CD4-positive, alpha-beta T cell treated with Interleukin-17A for 4 hours (primary cell): Measurements from ENCODE around the gene RGS11.

Experiments used
- DNase-seq: peaks from one replicate; pipeline ENCODE4 v3.0.0-alpha.2; 2020; ENCODE audit warnings: mixed read lengths

RGS11 gene

DNA sequence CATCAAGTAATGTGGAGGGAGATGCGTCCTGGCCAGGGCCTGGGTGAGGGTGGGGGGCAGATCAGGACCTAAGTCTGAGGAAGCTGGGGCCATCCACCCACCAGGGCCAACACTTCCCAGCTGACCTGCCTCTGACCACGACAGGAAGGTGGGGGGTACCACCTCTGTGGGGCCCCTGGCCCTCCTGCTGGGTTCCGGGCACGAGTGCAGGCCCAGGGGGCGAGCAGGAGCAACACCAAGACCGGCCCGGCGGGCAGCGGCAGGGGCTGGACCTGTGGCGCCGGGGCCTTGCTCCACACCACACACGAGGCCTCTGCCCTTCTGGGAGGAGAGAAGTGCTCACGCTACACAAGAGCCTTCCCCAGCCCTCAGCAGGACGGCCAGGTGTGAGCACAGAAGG, 20.5 kb upstream of the RGS11 start:
- no peak for DNase-seq

DNA sequence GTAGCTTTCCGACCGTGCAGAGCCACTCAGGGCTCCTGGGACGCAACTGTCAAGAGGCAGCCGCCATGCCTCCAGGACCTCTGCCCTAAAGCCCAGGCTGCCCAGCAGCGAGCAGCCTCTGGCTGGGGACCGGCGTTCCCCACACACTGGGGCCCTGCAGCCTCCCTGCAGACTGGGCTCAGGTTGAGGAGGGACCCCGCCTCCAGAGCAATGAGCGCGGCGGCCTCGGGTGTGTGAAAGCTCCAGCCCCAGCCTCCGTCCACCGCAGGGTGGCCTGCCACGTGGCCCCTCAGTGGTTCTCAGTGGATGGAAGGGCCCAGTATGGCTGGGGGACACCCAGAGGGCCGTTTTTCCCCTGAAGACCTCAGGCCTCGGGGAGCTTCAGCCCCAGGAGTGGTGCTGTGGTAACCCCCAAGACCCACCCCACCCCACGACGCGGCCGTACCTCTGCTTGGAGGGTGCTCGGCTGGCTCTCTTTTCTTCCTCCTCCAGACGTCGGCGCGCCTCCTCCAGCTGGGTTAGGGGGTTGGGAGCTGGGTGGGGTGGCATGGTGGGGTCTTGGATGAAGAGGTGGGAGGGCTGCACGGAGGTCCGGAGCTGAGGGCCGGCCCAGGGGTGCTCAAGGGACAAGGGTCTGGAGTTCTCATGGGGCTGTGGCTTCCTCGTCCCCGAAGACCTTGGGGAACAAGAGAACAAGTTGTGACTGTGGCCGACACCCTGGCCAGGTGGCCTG, 17.5 kb upstream of the RGS11 start:
- no peak for DNase-seq

DNA sequence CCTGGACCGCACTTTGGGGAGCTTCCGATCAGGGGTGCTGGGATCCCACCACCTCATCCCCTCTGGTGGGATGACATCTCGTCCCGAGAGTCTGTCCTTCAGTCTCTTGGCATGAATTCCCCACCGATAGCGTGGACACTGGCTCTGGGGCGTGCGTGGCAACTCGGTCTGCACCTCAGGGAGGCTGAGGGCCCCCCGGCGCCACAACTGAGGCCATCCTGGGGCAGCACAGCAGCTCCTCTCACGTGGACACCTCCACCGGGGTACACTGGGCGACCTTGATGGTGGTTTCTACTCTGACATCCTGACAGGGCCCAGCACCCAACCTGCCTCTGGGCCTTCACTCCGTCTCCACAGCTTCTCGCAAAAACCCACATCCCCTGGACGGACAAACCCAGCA, 15.8 kb upstream of the RGS11 start:
- no peak for DNase-seq

DNA sequence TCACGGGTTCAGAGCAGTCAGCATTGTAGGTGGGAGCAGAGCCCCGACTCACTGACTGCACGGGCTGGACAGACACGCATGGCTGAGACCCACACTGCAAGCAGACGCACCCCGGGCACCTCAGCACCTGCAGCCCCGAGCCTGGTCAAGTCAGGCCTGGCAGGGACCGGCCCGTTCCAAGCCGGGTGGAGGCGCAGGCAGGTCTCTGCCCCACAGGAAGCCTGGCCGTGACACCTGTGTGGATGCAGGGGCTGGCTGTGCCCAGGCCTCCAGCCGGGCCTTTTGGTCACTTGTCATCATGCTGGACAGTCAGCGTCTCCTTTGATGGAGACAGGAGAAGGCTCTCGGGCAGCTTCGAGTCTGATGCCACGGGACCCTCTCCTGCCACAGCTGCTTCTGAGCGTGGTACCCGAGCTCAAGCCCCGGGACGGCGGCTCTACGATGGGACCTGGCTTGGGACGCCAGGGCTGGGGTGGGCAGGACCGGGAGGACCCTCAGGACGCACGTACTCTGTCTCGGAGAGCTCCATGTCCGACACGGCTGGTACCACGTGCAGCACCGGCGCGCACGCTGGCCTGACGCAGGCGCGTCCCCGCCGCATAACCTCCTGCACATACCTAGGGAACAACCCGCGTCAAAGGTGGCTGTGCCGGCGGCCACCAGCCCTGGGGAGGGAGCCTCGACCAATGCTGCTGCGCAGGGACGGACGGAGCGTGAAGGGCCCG, 15.1 kb upstream of the RGS11 start:
- DNase-seq: no peak

DNA sequence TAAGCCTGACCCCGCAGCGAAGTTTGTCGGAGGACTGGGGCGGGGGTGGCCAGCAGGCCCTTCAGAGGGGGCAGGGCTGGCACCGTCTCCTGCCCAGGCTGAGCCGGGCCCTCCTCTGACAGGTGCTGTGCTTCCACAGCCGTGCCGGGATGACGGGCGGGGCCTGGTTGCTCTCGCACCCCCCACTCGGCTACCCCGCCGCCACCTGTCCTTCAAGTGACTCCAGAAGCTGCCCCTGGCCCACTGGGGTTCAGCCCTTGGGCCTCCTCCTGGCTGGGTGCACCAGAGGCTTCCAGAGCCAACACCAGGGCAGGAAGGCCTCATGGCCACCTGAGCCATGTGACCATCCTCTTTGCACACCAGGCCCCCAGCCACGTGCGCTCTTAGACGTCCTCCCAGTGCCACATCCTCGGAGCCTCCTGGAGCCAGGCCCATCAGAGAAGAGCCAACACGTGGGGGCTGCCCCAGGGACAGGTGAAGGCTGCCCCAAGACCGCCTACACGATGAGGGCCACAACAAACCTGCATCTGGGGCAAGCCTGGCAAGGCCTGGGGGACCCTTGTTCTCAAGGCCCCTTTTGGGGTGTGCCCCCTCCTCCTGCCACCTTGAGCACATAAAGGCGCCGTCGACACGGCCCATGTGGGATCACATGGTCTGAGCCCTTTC, 14.4 kb upstream of the RGS11 start:
- DNase-seq: no peak

DNA sequence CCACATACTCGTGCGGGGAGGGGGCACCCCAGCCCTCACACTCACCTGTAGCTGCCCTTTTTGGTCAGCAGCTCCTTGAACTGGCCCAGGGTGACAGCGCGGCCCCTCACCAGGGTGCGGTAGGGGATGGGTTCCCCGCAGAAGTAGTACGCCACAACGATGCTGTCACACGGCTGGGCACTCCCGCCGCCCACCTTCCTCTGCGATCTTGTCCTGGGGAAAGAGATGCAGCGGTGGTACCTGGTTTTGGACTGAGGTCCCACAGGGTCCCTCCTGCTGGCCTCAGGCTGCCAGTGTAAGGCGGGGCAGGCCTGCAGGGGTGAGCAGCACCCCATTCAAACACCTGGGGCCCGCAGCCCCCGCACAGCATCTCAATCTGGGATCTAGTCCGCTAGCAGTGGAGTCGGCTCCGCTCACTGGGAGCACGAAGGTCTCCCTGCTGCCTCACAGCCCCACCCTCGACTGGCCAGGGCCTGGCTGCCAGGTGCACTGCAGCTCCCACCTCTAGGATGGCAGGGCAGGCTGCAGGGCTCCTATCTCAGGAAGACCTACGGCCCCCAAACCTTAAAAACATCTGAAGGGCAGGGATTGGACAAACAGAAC, 13.8 kb upstream of the RGS11 start:
- no peak for DNase-seq

DNA sequence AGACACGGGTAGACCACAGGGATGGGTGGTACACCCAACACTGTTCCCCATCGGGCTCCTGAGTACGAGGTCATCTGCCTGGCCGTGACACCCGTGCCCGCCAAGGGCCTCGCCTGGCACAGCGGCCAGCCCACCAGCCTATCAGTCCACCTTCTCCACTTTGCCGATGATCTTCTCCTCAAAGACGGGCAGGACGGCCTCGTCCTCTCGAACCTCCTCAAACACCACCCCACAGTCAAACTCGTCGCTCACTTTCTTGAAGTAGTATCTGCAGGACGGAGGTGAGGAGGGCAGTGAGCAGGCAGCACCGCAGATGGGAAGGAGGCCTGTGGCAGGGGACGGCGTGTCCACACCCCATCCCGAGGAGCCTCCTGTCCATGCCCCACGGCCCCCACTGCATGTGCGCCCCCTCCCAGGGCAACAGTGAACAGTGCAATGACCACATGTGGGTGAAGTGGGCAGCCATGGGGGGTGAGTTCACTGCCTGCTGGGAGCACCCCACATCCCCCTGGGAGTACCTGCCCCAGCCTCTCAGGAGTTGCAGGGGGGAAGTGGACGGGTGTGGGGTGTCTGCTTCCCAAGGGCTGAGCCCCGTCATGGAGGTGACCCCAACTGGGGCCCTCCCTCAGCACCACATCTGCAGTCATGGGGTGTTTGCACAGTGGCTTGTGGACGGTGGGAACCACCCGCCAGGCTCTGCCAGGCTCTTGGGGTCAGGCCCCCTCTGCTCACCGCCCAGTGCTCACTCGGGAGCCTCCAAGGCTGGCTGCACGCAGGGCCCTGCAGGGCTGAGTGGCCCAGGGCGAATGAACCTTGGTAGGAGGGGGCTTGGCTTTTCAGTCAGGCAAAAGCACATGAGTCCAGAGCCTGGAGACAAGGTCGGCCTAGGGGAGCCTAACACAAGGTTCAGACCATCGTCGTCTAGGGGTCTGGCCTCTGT, 12.5 kb upstream of the RGS11 start:
- no peak for DNase-seq

DNA sequence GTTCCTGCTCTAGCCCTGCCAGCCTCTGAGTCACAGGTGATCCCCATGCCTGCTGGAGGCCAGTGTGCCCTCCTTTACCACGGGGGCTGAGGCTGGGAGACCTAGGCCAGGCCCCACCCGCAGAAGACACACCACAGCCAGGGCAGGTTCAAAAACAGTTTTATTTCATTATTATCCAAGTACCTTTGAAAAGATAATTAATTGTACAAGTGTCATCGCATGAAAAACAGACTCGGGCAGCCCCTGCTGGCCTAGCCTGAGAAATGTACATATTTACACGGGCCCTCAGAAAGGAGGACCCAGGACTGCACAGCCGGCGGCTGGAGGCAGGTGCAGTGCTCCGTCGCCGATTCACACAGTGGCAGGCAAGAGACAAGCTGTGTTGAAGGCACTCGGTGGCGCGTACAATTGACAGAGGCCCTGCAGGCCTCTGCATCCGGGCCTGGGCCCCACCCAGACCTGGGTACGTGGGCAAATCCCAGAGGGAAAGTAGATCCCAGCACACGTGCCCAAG, 11.6 kb upstream of the RGS11 start:
- no peak for DNase-seq

DNA sequence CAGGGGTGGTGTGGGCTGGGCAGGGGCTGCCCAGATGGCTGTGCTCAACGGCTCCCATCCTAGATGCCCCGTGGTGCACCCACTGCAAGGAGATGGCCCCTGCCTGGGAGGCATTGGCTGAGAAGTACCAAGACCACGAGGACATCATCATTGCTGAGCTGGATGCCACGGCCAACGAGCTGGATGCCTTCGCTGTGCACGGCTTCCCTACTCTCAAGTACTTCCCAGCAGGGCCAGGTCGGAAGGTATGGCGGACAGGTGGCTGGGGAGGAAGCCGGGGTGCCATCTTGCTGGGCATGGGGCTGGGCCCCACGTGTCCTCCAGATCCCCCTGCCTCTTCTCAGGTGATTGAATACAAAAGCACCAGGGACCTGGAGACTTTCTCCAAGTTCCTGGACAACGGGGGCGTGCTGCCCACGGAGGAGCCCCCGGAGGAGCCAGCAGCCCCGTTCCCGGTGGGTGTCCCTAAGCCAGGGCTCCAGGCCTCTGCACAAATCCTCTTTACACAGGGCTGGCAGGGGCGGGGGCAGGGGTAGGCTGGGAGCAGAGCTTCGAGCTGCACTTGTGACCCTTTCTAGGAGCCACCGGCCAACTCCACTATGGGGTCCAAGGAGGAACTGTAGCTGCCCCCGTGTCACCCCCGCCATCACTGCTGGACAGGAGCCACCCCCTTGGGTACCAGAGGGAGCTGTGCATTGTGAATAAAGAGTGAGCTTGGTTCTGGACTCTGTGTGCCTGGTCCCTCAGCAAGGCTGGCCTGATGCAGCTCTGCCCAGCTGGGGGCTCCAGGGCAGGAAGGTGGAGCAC, 10.9 kb upstream of the RGS11 start:
- DNase-seq: no peak

DNA sequence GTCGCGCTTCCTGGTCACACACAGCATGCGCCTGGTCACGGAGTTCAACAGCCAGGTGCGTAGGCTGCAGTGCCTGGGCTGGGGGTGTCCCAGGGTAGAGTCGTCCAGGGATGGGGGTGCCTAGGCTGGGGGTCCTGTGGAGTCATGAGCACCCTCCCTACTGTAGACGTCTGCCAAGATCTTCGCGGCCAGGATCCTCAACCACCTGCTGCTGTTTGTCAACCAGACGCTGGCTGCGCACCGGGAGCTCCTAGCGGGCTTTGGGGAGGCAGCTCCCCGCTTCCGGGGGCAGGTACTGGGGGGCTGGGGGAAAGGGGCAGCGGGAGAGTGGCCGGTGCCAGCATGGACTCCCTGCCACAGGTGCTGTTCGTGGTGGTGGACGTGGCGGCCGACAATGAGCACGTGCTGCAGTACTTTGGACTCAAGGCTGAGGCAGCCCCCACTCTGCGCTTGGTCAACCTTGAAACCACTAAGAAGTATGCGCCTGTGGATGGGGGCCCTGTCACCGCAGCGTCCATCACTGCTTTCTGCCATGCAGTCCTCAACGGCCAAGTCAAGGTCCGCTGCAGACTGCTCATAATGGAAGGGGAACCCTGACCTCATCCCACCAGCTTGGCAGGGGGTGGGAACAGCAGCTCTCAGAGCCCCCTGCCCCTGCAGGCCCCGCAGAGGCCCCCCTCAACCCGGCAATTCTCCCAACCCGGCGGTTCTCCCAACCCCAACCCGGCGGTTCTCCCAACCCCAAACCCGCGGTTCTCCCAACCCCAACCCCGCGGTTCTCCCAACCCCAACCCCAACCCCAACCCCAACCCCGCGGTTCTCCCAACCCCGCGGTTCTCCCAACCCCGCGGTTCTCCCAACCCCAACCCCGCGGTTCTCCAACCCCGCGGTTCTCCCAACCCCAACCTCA, 9.7 kb upstream of the RGS11 start:
- DNase-seq: no peak

DNA sequence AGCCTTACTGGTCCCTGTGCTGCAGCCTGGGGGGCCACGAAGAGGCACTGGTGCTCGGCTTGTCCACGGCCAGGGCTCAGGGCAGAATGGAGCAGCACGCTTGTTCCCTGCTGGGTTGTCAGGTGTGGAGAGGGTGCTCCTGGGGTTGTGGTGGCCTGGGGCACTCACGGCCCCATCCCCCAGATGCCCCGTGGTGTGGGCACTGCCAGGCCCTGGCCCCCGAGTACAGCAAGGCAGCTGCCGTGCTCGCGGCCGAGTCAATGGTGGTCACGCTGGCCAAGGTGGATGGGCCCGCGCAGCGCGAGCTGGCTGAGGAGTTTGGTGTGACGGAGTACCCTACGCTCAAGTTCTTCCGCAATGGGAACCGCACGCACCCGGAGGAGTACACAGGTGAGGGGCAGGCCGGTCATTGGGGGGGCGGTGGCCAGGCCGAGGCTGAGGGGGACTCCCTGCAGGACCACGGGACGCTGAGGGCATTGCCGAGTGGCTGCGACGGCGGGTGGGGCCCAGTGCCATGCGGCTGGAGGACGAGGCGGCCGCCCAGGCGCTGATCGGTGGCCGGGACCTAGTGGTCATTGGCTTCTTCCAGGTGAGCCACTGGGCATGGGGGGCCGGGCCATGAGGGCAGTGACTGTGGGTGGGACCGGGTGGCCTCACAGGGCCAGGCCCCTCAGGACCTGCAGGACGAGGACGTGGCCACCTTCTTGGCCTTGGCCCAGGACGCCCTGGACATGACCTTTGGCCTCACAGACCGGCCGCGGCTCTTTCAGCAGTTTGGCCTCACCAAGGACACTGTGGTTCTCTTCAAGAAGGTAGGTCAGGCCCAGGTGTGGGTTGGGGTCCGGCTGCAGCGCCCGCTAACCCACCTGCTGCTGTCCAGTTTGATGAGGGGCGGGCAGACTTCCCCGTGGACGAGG, 8.7 kb upstream of the RGS11 start:
- no peak for DNase-seq

DNA sequence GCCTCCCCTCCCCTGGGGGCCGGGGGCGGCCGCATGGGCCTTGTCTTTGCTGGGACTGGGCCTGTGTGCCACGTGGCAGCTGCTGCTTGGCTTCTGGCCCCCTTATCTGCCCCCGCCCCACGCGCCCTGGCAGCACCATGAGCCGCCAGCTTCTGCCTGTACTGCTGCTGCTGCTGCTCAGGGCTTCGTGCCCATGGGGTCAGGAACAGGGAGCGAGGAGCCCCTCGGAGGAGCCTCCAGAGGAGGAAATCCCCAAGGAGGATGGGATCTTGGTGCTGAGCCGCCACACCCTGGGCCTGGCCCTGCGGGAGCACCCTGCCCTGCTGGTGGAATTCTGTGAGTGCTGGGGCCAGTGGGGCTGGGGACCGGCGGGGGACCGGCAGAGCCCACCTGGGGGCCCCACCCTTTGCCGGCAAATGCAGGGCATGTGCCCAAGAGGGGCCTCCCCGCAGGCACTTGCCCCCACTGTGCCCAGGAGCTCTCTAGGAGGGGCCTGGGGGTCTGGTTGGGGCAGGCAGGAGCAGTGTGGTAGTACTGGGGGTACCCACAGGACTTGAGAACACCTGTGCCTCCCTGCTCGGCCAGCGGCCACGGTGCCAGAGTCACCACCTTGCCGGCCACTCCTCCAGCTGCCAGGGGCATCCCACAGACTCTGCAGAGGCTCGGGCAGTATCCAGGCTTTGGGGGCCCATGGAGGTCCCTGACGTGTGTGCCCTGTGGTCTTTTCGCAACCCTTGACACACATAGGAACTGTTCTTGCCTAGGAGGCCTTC, 7.5 kb upstream of the RGS11 start, which contains the start of gene PDIA2:
TSS of gene PDIA2 (plus strand) at position 132 of the 773 bp plus-strand sequence. CDS start at position 138, 6 bp downstream.
- no peak for DNase-seq

DNA sequence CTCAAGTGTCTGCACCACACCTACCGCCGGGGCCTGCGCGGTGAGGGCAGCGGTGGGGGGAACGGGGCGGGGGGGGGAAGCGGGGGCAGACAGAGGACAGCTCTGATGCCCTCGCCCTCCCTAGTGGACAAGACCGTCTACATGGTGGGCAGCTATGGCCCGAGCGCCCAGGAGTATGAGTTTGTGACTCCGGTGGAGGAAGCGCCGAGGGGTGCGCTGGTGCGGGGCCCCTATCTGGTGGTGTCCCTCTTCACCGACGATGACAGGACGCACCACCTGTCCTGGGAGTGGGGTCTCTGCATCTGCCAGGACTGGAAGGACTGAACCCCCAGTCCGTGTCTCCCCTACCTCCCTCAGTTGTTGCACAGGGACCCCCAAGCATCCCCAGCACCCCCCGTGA, 6.7 kb upstream of the RGS11 start:
- no peak for DNase-seq

DNA sequence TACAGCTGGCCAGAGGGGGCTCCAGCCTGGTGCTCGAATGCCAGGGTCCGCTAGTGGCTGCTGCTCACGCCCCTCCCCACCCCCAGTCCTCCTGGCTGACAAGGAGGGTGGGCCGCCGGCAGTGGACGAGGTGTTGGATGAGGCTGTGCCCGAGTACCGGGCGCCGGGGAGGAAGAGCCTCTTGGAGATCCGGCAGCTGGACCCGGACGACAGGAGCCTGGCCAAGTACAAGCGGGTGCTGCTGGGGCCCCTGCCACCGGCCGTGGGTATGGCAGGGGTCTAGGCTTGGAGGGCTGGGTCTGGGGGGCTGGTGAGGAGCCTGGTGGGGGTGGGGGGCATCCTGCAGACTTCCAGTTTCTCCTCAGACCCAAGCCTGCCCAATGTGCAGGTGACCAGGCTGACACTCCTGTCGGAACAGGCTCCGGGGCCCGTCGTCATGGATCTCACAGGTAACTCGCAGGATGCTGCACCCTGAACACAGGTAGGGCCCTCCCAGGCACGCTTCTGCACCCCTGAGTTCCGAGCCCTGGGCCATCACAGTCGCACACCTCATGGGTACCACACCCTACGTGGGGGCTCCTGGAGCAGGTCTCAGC, 6.0 kb upstream of the RGS11 start:
- no peak for DNase-seq

DNA sequence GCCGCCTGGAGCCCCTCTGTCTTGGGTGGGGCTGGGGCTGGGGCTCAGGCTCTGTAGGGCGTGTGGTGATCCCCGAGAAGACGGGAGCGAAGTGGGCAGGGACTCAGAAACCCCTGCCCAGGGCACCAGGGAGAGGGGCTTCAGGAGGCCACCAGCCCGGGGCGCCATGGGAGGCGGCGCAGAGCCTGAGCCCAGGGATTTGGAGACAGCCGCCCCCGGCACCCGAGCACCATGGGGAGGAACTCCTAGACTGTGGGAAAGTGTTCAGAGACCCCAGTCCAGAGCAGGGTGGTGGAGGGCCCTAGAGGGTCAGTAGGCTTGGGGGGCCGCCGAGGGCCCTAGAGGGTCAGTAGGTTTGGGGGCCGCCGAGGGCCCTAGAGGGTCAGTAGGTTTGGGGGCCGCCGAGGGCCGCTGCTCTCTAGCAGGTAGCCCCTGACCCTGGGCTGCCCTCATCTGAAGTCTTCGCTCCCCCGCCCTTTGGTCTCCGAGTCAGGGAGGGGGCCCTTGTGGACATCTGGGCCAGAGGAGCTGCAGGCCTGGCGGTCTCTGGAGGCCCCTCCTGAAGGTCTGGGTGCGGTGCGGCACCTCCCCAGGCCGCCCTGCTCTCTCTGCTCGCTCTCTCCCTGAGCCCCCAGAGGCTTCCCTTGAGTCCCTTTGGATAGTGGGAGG, 5.4 kb upstream of the RGS11 start:
- no peak for DNase-seq

DNA sequence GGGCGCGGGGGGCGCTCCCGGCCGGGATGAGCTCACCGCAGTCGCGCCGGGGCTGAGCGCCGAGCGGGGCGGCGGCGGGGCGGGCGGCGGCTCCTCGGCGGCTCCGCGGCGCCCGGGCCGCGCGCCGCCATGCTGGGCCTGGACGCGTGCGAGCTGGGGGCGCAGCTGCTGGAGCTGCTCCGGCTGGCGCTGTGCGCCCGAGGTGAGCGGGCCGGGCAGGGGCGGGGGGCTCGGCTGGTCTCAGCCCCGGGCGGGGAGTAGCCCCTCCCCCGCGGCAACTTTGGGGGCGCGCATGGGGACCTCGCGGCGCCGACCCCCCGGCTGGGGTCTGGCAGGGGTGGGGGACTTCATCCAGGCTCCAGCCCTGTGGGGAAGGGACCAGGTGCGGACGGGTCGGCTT, 4.8 kb upstream of the RGS11 start, which contains the start of gene ARHGDIG:
TSS of gene ARHGDIG (plus strand) at position 40 of the 400 bp plus-strand sequence. CDS start at position 130, 90 bp downstream.
- DNase-seq: no peak

DNA sequence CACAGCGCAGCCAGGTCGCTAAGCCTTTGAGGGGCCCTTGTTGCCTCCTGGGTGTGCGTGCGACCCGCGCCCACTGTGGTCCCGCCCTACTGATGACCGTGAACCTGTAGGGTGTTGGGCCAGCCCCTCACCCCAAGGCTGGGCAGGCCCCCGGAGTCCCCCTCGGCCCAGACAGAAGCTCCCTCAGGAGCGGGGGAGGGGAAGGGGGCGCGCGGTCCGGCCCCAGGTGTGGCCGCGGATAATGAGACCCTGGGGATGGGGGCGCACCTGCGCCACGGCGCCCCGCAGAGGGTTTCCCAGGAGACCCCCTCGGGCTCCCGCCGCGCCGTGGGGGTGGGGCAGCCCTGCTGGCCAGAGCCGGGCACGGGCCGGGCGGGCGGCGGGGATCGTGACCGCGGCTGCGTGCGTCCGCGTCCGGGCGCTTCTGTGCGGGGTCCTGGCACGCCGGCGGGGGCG, 4.3 kb upstream of the RGS11 start:
- DNase-seq: no peak
